CD4-positive, alpha-beta T cell treated with Interleukin-21 for 1 hour (primary cell): ENCODE results near the gene ZFAND6.
"Not testable (repeated sequence)": the region's sequence is repeated elsewhere in the genome, so short reads cannot be mapped to it uniquely, and the experiment has no call there.

Source experiments
- DNase-seq: peaks from one replicate; pipeline ENCODE4 v3.0.0-alpha.2; 2020

The ZFAND6 gene

DNA sequence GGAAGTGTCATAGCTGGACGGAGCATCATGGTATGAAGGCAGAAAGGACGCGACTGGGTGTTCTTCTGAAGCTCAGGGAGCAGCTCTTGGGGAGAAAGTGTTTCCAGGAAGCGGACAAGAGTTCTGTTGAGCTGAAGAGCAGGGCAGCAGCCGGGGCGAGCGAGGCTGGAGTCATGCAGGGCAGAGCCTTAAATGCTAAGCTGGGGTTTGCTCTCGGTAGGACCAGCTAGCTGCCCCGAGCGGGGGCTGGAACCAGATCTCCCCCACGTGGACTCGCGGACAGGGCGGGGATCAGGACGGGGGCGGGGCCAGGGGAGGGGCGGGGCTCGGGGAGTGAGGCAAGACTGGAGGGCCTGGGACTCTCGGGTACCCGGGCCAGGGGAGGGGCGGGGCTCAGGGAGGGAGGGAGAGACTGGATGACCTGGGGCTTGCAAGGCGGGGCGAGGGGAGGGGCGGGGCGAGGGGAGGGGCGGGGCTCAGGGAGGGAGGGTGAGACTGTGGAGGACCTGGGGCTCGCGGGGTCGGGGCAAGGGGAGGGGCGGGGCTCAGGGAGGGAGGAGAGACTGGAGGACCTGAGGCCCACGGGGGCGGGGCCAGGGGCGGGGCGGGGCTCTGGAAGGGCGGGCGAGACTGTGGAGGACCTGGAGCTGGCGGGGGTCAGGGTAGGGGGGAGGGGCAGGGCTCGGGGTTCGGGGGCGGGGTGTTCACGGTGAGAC, 92.9 kb downstream of the ZFAND6 start:
- DNase-seq: peak; percentile 95

DNA sequence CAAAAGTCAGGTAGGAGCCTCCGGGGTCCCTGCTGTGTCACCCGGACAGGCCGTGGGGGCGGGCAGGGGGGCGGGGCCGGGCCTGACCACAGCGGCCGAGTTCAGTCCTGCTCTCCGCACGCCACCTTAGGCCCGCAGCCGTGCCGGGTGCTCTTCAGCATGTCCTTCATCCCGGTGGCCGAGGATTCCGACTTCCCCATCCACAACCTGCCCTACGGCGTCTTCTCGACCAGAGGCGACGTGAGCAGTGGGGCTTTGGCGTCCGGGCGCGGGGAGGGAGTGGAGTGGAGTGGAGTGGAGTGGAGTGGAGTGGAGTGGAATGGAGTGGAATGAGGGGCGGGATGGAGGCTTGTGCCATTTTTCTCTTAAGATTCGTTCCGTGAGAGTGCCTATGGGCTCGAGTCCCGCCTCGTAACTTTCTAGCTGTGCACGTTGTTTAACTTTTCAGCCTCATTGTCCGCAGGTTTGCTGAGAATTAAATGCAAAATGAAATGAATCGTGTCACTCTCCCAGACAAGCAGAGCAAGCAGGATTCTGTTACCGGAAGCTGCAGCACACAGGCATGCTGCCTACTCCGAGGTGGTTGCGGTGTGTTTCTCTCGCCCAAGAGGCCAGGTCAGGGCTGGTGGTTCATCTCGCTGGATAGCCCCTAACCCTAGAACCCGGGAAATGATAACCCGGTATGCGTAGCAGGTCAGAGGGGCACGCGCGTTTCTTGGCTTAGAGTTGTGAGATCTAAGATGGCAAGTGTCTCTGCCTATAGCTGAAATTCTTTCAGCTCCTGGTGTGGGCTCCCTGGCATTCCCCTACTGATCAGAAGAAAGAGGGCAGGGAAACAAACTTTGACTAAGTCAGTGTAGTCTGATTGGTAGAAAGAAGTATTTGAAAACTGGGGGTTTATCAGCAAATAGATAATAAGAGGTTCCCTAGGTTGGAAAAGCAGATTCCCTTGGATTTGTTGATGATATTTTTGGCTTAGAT, 93.7 kb downstream of the ZFAND6 start, which contains the start of gene FAH:
Gene FAH (plus strand): TSS at position 104 of the 981 bp plus-strand sequence. CDS start 56 bp downstream, at position 160.
- DNase-seq: peak; percentile 57

DNA sequence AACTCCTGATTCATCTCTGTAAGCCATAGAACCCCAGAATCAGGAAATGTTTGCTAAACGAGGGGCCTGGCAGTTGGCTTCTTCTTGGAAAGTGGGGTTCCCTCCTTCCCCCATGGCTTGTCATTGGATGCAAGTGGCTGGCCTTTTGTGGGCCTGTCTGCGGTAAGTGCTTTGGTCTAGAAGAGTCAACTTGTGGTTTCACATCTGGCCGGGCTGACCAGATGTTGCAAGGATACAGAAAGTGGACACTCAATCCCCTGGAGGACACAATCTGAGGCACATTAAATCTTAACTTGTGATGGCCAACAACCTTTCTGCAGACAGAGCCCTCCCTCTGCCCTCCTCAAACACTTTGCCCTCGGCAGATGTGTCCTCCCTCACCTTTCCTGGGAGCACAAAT, 94.4 kb downstream of the ZFAND6 start:
- no peak for DNase-seq

DNA sequence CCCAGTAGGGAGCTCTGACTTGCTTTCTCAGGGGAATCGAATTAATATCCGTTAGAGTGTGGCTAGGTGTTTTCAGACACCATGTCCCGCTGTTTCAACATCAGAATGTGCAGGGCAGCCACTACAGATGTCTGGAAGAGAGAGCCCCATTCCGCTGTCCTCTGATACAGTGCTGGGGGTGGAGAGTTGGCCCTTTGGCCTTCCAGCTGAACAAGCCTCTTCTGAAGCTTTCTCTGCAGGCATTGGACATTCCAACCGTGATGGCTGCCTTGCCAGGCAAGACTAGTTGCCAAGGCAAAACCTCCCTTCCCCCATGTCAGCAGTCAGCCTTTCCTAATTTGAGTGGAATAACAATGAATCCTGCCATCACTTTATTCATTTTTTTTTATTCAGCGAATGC, 94.9 kb downstream of the ZFAND6 start:
- DNase-seq: no peak

DNA sequence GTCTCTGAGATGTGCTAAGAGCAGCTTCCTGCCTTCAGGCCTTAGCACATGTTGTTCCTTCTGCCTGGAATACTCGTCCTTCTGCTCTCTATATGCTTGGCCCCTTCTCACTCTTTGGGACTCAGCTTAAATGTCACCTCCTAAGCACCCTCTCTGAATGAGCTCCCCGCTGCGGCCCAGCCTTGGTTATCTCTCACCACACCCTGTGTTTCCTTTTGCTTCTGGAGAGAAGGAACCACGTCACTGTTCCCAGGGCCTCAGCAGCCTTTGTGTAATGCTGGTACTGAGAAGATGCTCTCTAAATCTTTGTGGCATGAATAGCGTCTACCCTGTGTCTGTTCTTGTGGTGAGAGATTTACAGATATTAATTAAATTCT, 95.5 kb downstream of the ZFAND6 start:
- no peak for DNase-seq

DNA sequence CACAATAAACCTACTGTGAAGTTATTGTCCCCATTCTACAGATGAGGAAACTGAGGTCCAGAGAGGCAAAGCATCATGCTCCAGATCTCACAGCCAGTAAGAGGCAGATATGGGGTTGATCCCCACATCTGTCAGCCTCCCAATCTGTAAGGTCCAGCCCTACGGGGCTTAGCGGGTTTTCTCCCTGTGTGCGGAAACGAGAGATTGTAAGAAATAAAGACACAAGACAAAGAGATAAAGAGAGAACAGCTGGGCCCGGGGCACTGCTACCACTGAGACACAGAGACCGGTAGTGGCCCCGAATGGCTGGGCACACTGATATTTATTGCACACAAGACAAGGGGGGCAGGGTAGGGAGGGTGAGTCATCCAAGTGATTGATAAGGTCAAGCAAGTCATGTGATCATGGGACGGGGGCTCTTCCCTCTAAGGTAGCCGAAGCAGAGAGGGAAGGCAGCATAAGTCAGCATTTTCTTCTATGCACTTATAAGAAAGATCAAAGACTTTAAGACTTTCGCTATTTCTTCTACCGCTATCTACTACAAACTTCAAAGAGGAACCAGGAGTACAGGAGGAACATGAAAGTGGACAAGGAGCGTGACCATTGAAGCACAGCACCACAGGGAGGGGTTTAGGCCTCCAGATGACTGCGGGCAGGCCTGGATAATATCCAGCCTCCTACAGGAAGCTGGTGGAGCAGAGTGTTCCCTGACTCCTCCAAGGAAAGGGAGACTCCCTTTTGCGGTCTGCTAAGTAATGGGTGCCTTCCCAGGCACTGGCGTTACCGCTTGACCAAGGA, 96.1 kb downstream of the ZFAND6 start:
- DNase-seq: not testable (repeated sequence)

DNA sequence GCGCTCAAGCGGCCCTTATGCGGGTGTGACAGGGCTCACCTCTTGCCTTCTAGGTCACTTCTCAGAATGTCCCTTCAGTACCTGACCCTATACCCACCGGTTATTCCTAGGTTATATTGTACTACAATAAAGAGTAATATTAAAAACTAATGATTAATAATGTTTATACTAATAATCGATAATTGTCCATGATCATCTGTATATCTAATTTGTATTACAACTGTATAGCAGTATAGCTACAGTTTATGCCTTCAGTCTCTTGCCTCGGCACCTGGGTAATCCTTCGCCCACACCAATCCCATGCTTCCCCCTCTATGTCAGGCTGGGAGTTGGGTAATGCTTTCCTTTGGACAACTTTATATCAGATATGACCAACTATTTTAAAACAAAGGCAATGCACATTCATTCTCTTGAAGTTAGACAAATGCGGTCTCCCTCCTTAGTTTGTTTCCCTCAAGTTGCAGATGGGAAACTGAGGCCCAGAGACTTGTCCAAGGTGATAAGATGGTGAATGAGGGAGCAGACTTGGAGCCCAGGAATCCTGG, 96.8 kb downstream of the ZFAND6 start:
- DNase-seq: no peak

DNA sequence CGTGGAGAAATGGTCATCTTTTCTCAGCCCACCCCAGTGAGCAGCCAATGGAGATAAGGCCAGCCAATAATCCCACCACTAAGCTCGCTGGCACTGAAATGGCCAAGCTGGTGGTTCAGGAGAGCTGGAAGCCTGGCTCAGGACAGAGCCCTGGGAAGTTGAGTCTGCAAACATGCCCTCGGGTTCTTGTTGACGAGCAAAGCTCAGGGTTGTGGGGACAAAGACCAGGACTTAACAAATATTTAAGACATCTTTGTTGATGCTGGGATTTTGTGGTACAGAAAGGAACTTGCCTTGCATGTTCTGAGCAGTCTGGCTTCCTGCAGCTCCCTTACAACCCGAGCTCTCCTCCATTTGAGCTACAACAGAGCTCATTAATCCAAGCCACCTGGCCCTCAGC, 97.7 kb downstream of the ZFAND6 start:
- DNase-seq: no peak

DNA sequence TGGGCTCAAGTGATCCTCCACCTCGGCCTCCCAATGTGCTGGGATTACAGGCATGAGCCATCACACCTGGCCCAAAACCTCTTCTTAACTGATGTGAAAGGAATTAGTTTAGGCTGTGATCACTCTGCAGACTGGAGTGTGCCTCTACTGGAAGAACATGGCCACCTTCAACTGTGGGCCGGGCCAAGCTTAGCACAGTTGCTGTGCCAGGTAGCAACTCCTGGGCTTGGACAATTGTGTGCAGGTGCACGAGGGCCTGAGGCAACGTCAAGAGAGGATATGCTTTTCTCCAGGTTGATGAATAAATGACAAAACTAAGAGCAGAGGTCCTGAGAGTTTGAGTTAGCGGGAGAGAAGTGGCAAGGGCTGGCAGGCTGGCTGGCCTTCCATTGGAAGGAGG, 99.8 kb downstream of the ZFAND6 start:
- DNase-seq: no peak

DNA sequence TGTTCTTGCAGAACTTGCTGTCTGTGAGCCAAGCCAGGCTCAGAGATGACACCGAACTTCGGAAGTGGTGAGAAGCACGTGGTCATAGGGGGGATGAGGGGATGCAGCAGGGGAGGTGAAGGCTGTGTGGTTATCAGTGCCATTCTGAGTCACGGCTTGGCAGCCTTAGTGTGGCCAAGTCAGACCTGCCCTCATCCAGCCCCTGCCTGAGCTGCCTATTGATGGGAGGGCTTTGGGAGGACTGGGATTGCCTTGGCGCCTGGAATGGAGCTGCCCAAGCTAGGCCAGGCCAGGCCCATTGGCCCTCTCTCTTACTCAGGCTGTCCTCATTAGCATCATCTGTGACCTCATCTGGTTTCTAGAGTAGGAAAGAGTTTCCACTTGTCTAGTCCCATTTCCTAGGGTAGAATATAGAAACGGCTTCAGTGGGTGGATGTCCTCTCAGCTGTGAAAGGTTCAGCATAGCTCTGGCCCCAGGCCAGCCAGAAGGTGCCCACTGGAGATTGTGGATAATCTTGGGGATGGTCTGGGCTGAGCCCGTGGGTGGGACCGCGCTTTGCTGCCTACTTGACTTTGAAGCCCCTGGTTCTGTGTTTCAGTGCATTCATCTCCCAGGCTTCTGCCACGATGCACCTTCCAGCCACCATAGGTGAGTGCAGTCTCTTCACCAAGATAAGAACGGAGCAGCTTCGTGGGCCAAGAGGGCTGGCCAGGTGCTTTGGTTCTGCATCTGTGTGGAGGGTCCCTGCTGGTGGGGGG, 100.5 kb downstream of the ZFAND6 start:
- no peak for DNase-seq

DNA sequence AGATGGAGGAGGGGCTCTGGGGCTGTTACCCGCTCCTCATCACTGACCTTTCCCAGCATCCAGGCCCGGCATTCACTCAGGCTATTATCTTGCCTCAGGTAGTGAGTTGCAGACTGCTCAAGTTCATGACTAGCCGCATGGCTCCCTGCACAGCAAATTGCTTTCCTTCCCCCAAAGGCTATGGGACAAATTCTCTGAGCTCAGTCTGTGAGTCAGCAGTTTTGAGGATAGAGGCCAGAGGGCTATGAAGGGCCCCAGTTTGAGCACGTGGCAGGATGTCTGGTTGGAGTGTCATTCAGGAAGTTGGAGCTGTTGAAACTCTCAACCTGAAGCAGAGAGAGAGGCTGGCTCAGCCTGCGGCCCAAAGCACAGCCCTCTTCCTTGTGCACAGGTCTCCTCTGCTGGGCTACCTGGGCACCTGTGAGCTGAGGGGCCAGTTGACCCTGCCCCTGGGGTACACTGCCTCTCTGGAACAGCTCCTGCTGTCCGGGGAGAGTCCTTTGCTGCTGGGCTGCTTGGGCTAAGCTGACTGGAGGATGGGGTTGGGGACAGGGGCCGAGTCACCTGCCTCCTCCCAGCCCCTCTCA, 101.2 kb downstream of the ZFAND6 start:
- DNase-seq: peak; percentile 38

DNA sequence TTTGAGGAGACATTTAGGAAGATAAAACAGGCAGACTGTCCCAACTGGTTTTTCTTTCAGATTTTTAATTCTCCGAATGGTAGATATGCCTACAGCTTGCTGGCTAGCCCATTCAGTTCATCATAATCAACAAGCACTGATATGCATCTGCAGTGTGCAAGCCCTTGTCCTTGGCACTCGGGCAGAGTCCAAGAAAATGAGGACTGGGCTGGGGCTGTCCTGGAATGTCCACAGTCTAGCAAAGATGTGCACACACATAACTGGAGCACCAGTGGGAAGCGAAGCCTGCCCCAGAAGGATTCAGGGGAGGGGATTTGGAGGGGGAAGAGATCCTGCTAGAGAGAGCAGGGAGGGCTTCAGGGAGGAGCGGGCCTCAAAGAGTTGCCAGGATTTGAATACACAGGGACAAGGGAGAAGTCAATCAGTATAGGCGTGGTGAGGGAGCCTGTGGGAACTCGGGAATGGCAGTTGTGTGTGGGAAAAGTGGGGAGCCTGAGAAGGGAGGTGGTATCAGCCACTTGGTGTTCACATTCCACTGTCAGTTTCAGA, 102.1 kb downstream of the ZFAND6 start:
- DNase-seq: no peak

DNA sequence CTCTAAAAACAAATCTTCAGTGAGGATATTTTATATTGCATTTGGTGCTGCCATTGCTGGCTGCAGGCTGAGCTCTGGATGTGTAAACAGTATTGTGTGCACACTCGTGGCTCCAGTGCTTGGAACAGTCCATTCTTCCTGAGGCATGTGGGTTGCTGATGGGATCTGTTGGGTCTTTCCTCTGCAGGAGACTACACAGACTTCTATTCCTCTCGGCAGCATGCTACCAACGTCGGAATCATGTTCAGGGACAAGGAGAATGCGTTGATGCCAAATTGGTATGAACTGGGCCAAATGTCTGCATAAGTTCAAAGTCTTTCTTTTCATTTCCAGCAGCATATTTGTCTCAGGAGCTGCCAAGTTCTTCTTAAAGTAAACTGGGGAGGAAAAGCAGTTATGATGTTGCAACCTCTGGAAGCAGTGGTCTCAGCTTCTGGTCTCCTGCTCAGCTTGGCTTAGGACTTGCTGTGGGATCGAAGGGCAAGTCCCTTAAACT, 102.6 kb downstream of the ZFAND6 start:
- DNase-seq: no peak

DNA sequence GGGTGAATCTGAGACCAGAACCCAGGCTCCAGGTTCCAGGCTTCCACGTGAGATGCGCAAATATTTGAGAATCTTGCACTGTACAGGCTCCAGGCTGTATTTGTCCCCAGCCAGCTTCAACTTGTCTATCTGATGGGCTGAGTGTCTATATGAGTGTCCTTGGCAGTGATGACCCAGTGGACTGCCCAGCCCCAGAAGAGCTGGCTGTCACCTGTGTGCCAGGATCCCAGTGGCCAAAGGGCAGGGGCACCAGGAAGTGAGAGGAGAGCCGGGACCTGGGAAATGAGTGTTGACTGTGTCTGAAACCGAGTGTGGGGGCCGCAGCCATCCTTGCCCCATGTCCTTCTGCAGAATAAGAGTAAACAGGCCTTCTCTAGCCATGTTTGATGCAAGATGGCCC, 103.7 kb downstream of the ZFAND6 start:
- no peak for DNase-seq

DNA sequence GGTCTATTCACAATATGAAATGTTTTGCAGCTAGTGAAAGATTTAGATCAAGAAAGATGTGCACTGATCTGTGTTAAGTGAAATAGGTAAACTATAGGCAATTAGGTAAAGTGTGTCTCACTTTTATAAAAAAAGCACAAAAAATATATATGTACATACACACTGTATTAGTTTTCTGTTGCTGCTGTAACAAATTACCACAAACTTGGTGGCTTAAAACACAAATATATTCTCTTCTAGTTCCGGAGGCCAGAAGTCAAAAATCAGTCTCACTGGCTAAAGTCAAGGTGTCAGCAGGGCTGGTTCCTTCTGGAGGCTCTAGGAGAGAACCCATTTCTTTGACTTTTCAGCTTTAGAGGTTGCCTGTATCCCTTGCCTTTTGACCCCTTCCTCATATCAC, 104.4 kb downstream of the ZFAND6 start:
- no peak for DNase-seq

DNA sequence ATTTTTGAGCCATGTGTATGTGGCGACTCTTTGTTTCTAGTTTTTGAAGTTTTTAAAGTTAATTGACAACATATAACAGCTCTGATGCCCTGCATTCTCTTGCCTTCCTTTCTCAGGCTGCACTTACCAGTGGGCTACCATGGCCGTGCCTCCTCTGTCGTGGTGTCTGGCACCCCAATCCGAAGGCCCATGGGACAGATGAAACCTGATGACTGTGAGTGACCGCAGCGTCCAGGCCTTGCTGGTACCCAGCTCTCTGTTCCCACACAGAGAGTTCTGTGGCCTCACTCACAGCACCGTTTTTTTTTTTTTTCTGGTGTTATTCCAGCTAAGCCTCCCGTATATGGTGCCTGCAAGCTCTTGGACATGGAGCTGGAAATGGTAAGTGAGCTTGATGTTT, 108.5 kb downstream of the ZFAND6 start:
- no peak for DNase-seq

DNA sequence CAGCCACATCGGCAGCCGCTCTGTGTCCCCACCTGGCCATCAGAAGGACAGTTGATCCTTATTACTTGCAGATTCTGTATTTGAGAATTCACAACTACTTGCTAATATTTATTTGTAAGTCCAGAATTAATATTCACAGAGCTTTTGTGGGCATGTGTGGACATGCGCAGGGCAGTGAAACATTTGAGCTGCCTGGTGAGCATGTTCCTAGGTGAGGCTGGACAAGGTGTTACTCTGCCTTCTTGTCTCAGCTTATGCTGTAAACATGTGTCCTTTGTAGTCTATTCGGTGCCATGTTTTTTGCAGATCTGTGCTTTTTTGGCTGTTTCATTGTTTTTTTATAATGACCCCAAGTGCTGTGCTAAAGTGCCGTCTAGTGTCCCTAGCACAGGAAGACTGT, 108.9 kb downstream of the ZFAND6 start:
- no peak for DNase-seq

DNA sequence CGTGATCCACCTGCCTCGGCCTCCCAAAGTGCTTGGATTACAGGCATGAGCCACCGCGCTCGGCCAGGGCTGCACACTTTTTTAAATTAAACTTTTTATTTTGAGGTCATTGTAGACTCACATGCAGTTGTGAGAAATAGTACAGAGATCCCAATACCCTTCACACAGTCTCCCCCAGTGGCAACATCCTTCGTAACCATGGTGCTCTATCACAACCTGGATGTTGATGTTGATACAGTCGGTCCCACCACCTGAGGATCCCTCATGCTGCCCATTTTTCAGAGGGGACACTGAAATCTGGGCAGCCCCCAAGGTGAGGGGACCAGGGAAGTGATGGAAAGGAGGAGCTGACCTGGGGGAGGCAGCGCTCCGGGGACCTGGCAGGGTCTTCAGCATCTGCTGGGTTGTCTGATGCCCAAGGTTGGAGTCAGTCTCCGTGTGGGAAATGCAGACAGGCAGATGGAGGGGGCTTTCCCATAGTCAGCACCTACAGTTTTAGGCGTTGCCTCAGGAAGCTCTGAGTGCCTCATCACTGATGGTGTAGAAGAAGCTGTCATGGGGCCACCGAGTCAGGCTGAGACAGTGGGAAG, 110.4 kb downstream of the ZFAND6 start:
- DNase-seq: no peak

DNA sequence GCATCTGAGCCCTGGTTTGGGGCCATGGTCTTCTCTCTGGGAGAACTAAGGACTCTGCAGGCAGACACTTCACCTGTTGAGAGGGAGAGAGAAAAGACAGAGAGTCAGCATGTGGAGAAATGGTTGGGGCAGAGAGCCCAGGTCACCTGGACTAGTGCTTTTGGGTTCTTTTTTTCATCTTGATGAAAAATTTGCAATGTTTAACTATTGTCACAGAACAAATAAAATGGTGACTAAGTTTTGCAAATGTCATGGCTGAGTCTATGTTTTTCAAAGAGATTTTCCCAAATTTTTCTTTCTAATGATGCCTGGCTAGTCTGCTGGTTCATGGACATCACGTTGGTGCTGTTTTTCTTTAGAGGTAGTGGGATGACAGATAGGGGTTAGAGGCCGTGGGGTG, 111.1 kb downstream of the ZFAND6 start:
- DNase-seq: no peak

DNA sequence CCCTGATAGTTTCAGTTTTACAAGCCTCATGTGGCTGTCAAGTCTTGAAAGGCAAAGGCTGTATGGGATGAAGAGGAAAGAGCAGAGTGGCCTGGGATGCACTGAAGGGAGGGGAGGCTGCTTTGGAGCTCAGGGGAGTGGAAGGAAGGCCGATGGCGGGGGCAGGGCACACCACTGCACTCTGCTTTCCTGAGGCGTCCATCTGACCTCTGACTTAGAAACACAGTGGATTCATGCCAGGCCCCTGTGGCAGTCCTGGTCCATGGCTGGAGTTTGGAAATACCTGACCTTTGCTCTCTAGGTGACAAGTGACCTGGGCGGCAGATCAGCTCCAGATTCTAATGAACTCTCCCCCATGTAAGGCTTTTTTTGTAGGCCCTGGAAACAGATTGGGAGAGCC, 112.3 kb downstream of the ZFAND6 start:
- no peak for DNase-seq

DNA sequence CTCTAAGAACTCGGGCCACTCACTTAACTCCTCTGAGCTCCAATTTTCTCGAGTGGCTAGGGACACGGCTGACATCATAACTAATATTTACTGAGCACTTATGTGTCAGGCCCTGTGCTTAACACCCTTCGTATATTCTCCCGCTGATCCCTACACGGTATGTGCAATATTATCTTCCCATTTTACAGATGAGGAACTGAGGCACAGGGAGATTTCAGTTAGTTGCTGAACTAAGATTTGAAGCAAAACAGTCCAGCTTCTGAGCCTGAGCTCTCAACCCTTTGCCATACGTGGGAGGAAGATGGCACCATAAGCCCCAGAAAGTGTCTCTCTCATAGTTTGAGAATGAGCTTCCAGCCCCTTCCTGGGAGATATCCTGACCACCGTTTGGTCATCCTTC, 112.9 kb downstream of the ZFAND6 start:
- DNase-seq: no peak
